K562 (cell line): Measurements from ENCODE around the gene ANP32B. TPM values are rescaled to one million over a fixed set of nuclear protein-coding genes. Genes with fewer than 3 reads are reported as not detected.
A peak's percentile ranks its signal among the peaks of the same experiment; 100 is the strongest.

ENCODE experiments used
- ADNP ChIP-seq: fragments of 200-800 bp; sonication (Bioruptor generic); IDR thresholded peaks from 2 replicates; pipeline ENCODE4 v1.6.1; 2016; ENCODE audit warnings: missing genetic modification characterization, missing compliant biosample characterization
- ARID1B ChIP-seq: fragments of 450-650 bp; IDR thresholded peaks from 2 replicates; pipeline ENCODE4 v1.6.1; 2016; ENCODE audit warnings: antibody characterized with exemption, mild to moderate bottlenecking, inconsistent platforms
- ARID4B ChIP-seq: sonication (generic); formaldehyde crosslinking; IDR thresholded peaks from 2 replicates; pipeline ENCODE4 v1.8.0; 2022; ENCODE audit warnings: mild to moderate bottlenecking, missing genetic modification reagents
- BCL6 ChIP-seq: fragments of 250-450 bp; sonication (Bioruptor Pico); IDR thresholded peaks from 2 replicates; pipeline ENCODE4 v1.4.0; 2020
- DACH1 ChIP-seq: fragments of 450-650 bp; IDR thresholded peaks from 2 replicates; pipeline ENCODE4 v1.6.1; 2018; ENCODE audit not compliant: partially characterized antibody
- HDAC2 ChIP-seq: fragments of 450-650 bp; IDR thresholded peaks from 2 replicates; pipeline ENCODE4 v1.6.1; 2016; ENCODE audit warnings: mild to moderate bottlenecking
- NCOA2 ChIP-seq, 2 experiments: fragments of 450-650 bp; IDR thresholded peaks; 2 replicates each; pipeline ENCODE4 v1.6.1; 2018; ENCODE audit warnings: mild to moderate bottlenecking in 2 of 2, moderate library complexity in 1 of 2; ENCODE audit not compliant: partially characterized antibody in 2 of 2
- NFE2L1 ChIP-seq: fragments of 450-650 bp; IDR thresholded peaks from 2 replicates; pipeline ENCODE4 v1.6.1; 2016; ENCODE audit warnings: missing genetic modification characterization, low read depth, mild to moderate bottlenecking, missing compliant biosample characterization, moderate library complexity, borderline replicate concordance
- NONO ChIP-seq, 2 experiments: fragments of 200-400 bp in 1 of 2; fragments of 450-650 bp in 1 of 2; formaldehyde crosslinking in 1 of 2; IDR thresholded peaks; 2 replicates each; pipeline ENCODE4 v1.6.1; 2017; ENCODE audit warnings: low read depth in 2 of 2, mild to moderate bottlenecking in 2 of 2, moderate library complexity in 2 of 2, low read length in 1 of 2
- PHF20 ChIP-seq: fragments of 450-650 bp; IDR thresholded peaks from 2 replicates; pipeline ENCODE4 v1.6.1; 2018; ENCODE audit not compliant: partially characterized antibody
- SMC3 ChIP-seq: conservative IDR thresholded peaks from 2 replicates; pipeline ENCODE4 v1.6.1; 2011; ENCODE audit warnings: low read depth, low read length, improper control_type of control experiment; ENCODE audit not compliant: insufficient read depth
- SRSF3 ChIP-seq: fragments of 200-400 bp; formaldehyde crosslinking; IDR thresholded peaks from 2 replicates; pipeline ENCODE4 v1.6.1; 2016; ENCODE audit warnings: mild to moderate bottlenecking, low read length, moderate library complexity; ENCODE audit not compliant: insufficient read depth
- TRIM24 ChIP-seq, 2 experiments: fragments of 450-650 bp; IDR thresholded peaks; 2 replicates each; pipeline ENCODE4 v1.6.1; 2016
- ZBTB26 ChIP-seq: fragments of 450-650 bp; formaldehyde crosslinking; IDR thresholded peaks from 2 replicates; pipeline ENCODE4 v1.4.0; 2022; ENCODE audit warnings: missing genetic modification characterization
- ZNF354B ChIP-seq: fragments of 250-450 bp; sonication (Bioruptor Pico); IDR thresholded peaks from 2 replicates; pipeline ENCODE4 v1.4.0; 2020
- ZNF395 ChIP-seq: fragments of 200-800 bp; sonication (Bioruptor generic); IDR thresholded peaks from 2 replicates; pipeline ENCODE4 v1.6.1; 2017; ENCODE audit warnings: missing genetic modification characterization, missing compliant biosample characterization
- ZNF518B ChIP-seq: fragments of 250-450 bp; sonication (Bioruptor Pico); IDR thresholded peaks from 2 replicates; pipeline ENCODE4 v1.5.0; 2021; ENCODE audit warnings: mild to moderate bottlenecking, moderate library complexity
- ZNF830 ChIP-seq: fragments of 250-450 bp; sonication (Bioruptor Pico); IDR thresholded peaks from 2 replicates; pipeline ENCODE4 v1.5.0; 2021; ENCODE audit warnings: mild to moderate bottlenecking
- polyA plus RNA-seq, 8 experiments: library from polyadenylated mRNA; depleted of rRNA in 4 of 8; stranded (reverse) in 5 of 8; unstranded in 3 of 8; fragments of >200 nt; fragmentation: Nextera tagmentation in 2 of 8; fragmentation: Illumina TruSeq in 1 of 8; extraction: Ambion mirVana in 2 of 8; extraction: Trizol in 1 of 8; gene quantifications; 2 replicates each; pipeline versions ENCODE4 v1.2.1 to v1.2.3, GENCODE V29; 2011 to 2014; ENCODE audit warnings: inconsistent platforms in 1 of 8, missing spikeins in 1 of 8
- total RNA-seq, 7 experiments: library from RNA; depleted of rRNA in 6 of 7; stranded (reverse); fragments of >200 nt in 6 of 7; fragmentation: Illumina TruSeq in 2 of 7; extraction: Trizol in 2 of 7; gene quantifications; 2 replicates each; pipeline versions ENCODE4 v1.2.1 to v1.2.3, GENCODE V29; 2011 to 2021; ENCODE audit warnings: low replicate concordance in 1 of 7

The ANP32B gene
- total and polyA plus RNA-seq, 9 of the 15 experiments (the other 6 are each of a cell fraction or from before 2014, with no cell fraction given), result 68.9 to 815 (median 141) TPM

GRCh38 chr9:97985058-97985861, 2.1 kb downstream of the ANP32B start (continued):
- TF ChIP-seq ARID4B (CRISPR knock-in tag) (peak; percentile 62), NONO (IDR thresholded peaks at IDR 0.05; ENCODE audit: low read depth in 2 of 2, low read length in 1 of 2) (no peak), PHF20 (no peak), ZNF354B (CRISPR knock-in tag) (no peak), ARID1B (no peak), ZNF830 (no peak), SMC3 (no peak), ZBTB26 (CRISPR knock-in tag) (no peak), DACH1 (no peak), HDAC2 (no peak), ZNF518B (no peak), SRSF3 (0 out of 2 replicates have a peak, but pooled peaks have one; percentile 49), ADNP (tag) (no peak), BCL6 (CRISPR knock-in tag) (no peak), TRIM24 (IDR thresholded peaks at IDR 0.05) (no peak), ZNF395 (CRISPR knock-in tag) (no peak), NCOA2 (IDR thresholded peaks at IDR 0.05; ENCODE audit: partially characterized antibody in 2 of 2) (no peak), NFE2L1 (tag) (no peak)
